Sigmoid colon (tissue), 4 donors: Measurements from ENCODE around the gene TTLL8.

Source experiments
- POLR2A ChIP-seq, 2 donors: fragments of 450-650 bp; IDR thresholded peaks; one replicate each; pipeline ENCODE4 v1.6.1; 2016; ENCODE audit warnings: antibody characterized with exemption in 2 of 2, mild to moderate bottlenecking in 2 of 2, moderate library complexity in 2 of 2
- POLR2AphosphoS5 ChIP-seq, 4 donors: sonication (generic); formaldehyde crosslinking; IDR thresholded peaks; one replicate each; pipeline ENCODE4 v1.6.1; 2017; ENCODE audit warnings: antibody characterized with exemption in 4 of 4
- TF ChIP-seq, protein P1 (sequence below), 4 experiments: fragments of 450-650 bp in 3 of 4; fragments of 200-600 bp in 1 of 4; IDR thresholded peaks; one replicate each; pipeline ENCODE4 v1.5.1; 2016 to 2019; ENCODE audit warnings: antibody characterized with exemption in 4 of 4, mild to moderate bottlenecking in 3 of 4, moderate library complexity in 2 of 4

- TF ChIP-seq, protein P1, sequence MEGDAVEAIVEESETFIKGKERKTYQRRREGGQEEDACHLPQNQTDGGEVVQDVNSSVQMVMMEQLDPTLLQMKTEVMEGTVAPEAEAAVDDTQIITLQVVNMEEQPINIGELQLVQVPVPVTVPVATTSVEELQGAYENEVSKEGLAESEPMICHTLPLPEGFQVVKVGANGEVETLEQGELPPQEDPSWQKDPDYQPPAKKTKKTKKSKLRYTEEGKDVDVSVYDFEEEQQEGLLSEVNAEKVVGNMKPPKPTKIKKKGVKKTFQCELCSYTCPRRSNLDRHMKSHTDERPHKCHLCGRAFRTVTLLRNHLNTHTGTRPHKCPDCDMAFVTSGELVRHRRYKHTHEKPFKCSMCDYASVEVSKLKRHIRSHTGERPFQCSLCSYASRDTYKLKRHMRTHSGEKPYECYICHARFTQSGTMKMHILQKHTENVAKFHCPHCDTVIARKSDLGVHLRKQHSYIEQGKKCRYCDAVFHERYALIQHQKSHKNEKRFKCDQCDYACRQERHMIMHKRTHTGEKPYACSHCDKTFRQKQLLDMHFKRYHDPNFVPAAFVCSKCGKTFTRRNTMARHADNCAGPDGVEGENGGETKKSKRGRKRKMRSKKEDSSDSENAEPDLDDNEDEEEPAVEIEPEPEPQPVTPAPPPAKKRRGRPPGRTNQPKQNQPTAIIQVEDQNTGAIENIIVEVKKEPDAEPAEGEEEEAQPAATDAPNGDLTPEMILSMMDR (IDR thresholded peaks at IDR 0.05): no peak
- TF ChIP-seq POLR2AphosphoS5 (IDR thresholded peaks at IDR 0.05): no peak
- no peak for TF ChIP-seq POLR2A (IDR thresholded peaks at IDR 0.05)
These were observed 16.7 kb upstream of the TTLL8 start for GRCh38 chr22:50074551-50075530.
